ENCODE results near the gene CBFA2T3. TPM values are rescaled to one million over a fixed set of nuclear protein-coding genes. Genes with fewer than 3 reads are reported as not detected.

Gene CBFA2T3
- polyA plus RNA-seq, 3 donors from 2014 or later, result 0.49 to 0.76 TPM; not detected in 1

DNA sequence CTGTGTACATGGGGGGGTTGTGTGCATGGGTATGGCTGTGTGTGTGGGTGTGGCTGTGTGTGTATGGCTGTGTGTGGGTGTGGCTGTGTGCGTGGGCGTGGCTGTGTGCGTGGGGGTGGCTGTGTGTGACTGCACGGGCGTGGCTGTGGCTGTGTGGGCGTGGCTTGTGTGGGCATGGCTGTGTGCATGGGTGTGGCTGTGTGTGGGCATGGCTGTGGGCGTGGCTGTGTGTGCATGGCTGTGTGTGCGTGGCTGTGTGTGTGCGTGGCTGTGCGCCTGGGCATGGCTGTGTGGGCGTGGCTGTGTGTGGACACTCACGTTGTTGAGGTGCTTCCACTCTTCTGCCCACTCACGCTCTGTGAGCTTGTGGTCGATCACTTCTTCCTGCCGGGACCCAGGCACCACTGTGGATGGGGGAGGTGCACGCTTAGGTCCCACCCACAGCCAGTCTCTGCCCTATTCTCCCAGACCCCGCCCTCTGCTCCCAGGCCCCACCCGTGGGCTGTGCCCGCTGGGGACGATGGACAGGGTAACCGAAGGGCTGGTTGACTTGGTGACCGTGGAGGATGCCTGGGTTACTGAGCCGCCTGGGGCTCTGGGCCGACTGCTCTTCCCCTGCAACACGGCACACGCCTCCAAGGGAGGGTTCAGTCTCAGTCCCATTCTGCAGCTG, 94.5 kb downstream of the CBFA2T3 start:
- H3K36me3 Mint-ChIP-seq, result no peaks in the 10 kb centered on the region
- no peak overlapping the region for H3K4me3 Mint-ChIP-seq
- peaks cover 0 to 3% of the 10 kb centered on the region in 2 donors for H3K4me1 Mint-ChIP-seq
- DNase-seq, result no peak
- no peaks in the 10 kb centered on the region for H3K9me3 Mint-ChIP-seq
- H3K27me3 Mint-ChIP-seq (ENCODE audit: low read depth in 3 of 3), result no peaks in the 10 kb centered on the region
- H3K27ac Mint-ChIP-seq, result no peak overlapping the region

DNA sequence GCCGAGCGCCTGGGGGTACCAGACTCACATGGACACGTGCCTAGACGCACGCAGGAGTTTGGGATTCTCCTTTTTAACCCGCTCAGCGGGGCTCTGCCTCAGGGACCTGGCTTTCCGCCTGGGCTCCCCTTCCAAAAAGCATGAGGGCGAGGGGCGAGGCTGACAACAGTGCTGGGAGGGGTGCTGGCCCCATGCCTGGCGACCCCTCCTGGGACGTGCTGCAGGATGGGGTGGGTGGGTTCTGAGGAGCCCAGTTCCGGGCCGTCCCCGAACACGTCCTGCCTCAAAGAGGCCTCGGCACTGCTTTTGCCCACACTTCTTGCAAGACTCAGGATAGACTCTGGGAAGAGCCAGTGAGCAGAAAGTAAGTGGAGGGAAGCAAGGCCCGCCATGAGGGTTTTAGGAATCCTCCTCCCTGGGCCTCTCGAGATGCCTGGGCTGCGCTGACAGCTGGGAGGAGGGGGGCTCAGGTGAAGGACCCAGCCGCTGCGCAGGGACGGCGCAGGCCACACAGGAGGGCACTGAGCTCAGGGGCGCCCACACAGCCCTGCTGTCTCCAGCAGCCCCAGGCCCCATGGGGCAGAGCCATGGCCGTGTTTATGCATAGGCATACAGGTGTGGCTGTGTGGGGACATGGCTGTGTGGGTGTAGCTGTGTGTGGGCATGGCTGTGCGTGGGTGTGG, 95.2 kb downstream of the CBFA2T3 start:
- Mint-ChIP-seq H3K27ac (no peak overlapping the region), H3K4me1 (peaks cover 0 to 3% of the 10 kb centered on the region in 2 donors), H3K4me3 (no peak overlapping the region), H3K27me3 (ENCODE audit: low read depth in 3 of 3) (no peaks in the 10 kb centered on the region), H3K36me3 (no peaks in the 10 kb centered on the region), H3K9me3 (no peaks in the 10 kb centered on the region)
- no peak for DNase-seq

DNA sequence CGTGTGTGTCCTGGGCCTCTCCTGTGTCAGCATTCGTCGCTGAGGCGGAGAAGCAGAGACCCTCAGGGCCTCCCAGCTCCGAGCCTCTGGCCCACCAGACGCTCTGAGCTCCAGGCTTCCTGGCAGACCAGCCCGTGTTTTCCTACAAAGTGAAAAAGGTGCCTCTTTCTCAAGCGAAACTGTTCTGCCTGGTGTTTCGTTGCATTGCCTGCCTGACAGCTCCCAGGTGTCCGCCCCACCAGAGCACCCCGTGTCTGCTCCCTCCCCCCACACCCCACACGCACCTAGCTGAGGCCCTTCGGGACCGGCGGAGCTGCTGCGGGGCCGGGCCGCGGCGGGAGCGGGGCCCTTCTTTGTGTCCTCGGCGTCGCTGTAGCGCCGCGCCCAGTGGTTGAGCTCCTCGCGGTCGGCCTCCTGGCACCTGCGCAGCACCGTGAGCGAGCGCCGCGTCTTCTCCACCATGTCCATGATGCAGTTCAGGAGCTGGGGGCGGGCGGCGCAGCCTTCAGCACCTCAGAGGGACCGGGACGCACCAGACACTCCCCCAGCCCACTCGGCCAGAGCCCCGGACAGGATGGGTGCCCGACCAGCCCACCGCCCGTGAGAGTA, 95.9 kb downstream of the CBFA2T3 start:
- no peak overlapping the region for H3K4me3 Mint-ChIP-seq
- peaks cover 0 to 1% (median 0%) of the 10 kb centered on the region in 3 donors for H3K27me3 Mint-ChIP-seq (ENCODE audit: low read depth in 3 of 3)
- H3K4me1 Mint-ChIP-seq, result peaks cover 0 to 3% of the 10 kb centered on the region in 2 donors
- no peak for DNase-seq
- H3K9me3 Mint-ChIP-seq, result no peaks in the 10 kb centered on the region
- H3K27ac Mint-ChIP-seq, result no peak overlapping the region
- H3K36me3 Mint-ChIP-seq, result no peaks in the 10 kb centered on the region

DNA sequence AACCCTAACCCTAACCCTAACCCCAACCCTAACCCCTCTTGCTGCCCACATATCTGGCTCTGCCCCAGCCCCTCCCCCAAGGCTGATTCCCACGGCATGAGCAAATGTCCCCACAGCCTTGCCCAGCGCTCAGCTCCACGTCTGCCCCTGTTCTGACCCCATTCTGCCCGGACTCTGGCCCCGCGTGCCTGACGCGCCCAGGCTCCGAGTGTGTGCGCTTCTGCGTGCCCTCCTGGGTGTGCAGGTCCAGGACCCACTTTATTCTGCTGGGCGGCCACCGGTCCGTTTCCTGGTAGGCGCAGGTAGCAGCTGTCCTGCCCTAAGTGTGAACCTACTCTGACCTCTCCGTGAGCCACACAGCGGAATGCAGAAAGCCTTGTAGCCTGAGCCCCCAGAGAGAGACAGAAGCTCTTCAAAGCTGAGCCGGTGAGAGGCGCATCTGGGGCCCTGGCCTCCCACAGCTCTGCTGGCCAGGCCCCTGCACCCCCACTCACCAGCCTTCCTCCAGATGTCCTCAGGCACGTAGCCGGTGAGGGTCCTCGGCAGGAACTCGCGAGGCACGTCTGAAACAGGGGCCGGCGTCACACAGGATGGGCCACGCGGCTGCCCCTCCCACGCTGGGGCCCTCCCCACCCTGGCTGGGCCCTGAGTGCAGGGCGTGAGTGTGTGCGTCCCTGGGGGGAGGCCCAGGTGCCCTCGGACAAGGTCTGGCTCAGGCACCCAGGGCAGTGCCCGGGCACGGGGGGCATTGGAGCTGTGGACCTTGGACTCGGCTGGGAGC, 96.6 kb downstream of the CBFA2T3 start:
- Mint-ChIP-seq H3K27me3 (ENCODE audit: low read depth in 3 of 3) (peaks cover 0 to 1% (median 0%) of the 10 kb centered on the region in 3 donors), H3K36me3 (no peaks in the 10 kb centered on the region), H3K27ac (no peak overlapping the region), H3K4me1 (peaks cover 0 to 3% of the 10 kb centered on the region in 2 donors), H3K4me3 (no peak overlapping the region), H3K9me3 (no peaks in the 10 kb centered on the region)
- DNase-seq, result no peak

DNA sequence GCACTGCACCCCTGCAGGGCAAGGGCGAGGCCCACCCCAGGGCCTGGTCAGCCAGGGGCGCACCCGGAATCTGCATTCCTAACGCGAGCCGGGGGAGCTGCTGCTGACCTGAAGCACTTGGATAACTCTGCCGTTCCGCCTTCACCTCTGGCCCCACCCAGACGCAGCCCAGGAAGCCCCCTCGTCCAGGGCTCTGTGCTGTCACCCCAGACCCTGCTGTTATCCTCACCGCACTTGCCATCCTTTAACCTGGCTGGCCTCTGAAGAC, 97.3 kb downstream of the CBFA2T3 start:
- no peak overlapping the region for H3K4me3 Mint-ChIP-seq
- no peak for DNase-seq
- peaks cover 0 to 3% of the 10 kb centered on the region in 2 donors for H3K4me1 Mint-ChIP-seq
- no peaks in the 10 kb centered on the region for H3K9me3 Mint-ChIP-seq
- H3K27ac Mint-ChIP-seq, result no peak overlapping the region
- peaks cover 0 to 1% (median 0%) of the 10 kb centered on the region in 3 donors for H3K27me3 Mint-ChIP-seq (ENCODE audit: low read depth in 3 of 3)
- no peaks in the 10 kb centered on the region for H3K36me3 Mint-ChIP-seq

DNA sequence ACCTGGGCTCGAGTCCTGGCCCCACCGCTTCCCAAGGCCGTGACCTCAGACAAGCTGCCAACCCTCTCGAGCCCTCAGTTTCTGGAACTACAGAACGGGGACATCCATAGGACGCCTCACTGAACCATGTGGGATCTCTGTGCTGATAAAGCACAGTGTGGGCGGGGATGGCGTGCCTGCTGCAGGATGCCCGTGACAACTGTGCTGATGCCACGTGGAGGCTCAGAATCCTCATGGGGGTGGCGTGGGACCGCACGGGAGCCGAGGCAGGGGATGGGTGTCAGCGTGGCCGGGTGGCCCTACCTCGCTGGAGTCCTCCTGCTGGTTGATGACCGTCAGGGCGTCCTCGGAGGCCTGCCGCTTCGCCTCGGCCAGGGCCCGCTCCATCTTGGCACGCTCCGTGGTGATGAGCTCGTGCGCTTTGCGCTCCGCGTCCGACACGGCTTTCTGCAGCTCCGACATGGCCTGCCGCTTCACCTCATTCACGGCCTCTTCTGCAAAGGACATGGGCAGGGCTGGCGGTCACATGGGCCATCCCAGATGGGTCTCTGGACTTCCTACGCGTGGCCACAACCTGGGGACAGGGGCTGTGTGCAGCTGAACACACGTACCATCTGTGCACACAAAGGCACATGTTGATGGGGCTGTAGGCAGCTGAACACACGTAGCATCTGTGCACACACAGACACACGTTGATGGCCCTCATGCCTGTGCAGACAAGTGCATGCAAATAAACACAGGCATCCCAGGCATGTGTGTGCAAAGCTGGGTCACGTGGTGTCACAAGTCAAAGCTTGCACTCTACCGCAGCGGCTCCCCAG, 97.8 kb downstream of the CBFA2T3 start:
- Mint-ChIP-seq H3K4me3 (no peak overlapping the region), H3K27ac (no peak overlapping the region), H3K4me1 (peaks cover 0 to 3% of the 10 kb centered on the region in 2 donors), H3K36me3 (no peaks in the 10 kb centered on the region), H3K9me3 (no peaks in the 10 kb centered on the region), H3K27me3 (ENCODE audit: low read depth in 3 of 3) (peaks cover 0 to 1% (median 0%) of the 10 kb centered on the region in 3 donors)
- no peak for DNase-seq

DNA sequence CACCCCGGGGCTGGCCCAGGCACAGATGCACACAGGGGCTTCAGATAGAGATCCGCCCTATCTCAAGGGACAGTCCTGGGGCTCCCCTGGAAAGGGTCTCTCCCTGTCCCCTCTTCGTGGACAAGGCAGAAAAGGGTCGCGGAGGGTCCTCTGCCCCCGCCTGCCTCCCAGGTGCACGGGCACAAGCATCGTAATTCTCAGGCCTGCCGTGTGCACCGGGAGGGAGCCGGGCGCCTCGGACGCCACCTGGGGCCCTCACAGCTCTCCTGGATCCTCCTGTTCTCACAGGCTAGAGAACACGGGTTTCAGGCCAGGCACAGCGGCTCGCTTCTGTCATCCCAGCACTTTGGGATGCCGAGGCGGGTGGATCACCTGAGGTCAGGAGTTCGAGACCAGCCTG, 98.7 kb downstream of the CBFA2T3 start:
- no peak for DNase-seq
- H3K27me3 Mint-ChIP-seq (ENCODE audit: low read depth in 3 of 3), result peaks cover 0 to 1% (median 0%) of the 10 kb centered on the region in 3 donors
- peaks cover 0 to 3% of the 10 kb centered on the region in 2 donors for H3K4me1 Mint-ChIP-seq
- no peaks in the 10 kb centered on the region for H3K9me3 Mint-ChIP-seq
- H3K27ac Mint-ChIP-seq, result no peak overlapping the region
- no peaks in the 10 kb centered on the region for H3K36me3 Mint-ChIP-seq
- no peak overlapping the region for H3K4me3 Mint-ChIP-seq

DNA sequence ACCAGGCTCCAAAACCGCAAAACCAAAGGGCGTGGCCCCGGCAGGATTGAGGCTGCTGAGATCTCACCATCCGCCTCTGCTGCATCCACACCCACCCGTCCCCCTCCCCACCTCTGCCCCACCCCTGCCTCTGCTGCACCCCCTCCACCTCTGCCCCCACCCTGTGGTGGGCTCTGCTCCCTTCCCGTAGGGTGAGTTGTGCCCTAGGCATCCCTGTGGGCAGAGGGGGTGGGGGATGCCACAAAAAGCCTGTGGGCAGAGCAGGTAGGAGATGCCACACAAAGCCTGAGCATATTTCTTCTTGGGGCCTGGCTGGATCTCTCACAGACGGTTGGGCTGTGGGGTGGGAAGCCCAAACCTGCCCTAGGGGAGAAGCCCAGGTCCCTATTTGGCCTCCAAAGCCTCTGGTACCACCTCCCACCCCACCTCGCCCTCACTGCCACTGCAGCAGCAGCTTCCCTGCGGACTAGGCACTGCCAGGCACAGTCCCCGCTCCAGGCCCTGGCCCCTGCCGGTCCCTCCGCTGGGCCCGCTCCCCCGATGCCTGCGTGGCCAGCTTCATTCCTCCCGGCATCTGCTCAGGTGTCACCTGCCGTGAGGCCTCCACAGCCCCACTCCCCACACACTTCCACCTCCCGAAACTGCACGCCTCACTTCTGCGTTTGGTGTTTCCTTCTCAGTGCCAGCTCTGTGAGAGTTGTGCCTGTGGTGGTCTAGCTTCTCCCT, 99.3 kb downstream of the CBFA2T3 start:
- DNase-seq, result no peak
- Mint-ChIP-seq H3K4me3 (no peak overlapping the region), H3K36me3 (no peaks in the 10 kb centered on the region), H3K27ac (no peak overlapping the region), H3K9me3 (no peaks in the 10 kb centered on the region), H3K4me1 (peaks cover 0 to 3% of the 10 kb centered on the region in 2 donors), H3K27me3 (ENCODE audit: low read depth in 3 of 3) (peaks cover 0 to 1% (median 0%) of the 10 kb centered on the region in 3 donors)

DNA sequence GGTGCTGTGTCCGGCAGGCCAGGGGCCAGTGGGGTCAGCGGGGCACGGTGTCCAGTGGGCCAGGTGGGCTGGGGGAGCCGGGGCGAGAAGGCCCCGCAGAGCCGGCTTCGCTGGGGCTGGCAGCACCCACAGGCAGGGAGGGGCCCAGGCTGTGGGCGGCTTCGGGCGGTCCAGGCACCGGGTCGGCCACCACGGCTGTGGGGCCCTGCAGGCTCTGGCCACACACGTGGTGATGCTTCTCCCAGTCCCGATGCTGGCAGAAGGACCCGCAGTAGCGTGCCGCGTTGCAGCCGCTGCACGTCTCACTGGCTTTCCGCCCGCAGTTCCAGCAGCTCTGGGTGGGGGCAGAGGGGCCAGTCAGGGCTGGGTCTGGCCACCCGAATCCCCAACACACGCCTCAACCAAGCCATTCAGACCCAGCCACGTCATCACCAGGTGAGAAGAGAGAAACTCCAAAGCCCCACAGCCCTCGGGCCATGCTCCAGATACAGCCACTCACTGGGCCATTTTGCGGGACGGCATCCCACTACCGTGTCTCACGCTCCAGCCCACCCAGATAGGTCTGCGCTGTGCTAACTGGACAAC, 100.0 kb downstream of the CBFA2T3 start:
- DNase-seq, result no peak
- Mint-ChIP-seq H3K4me1 (peaks cover 0 to under 1% of the 10 kb centered on the region in 2 donors), H3K27me3 (ENCODE audit: low read depth in 3 of 3) (peaks cover 0 to 1% (median 0%) of the 10 kb centered on the region in 3 donors), H3K27ac (no peak overlapping the region), H3K36me3 (no peaks in the 10 kb centered on the region), H3K9me3 (no peaks in the 10 kb centered on the region), H3K4me3 (no peak overlapping the region)

DNA sequence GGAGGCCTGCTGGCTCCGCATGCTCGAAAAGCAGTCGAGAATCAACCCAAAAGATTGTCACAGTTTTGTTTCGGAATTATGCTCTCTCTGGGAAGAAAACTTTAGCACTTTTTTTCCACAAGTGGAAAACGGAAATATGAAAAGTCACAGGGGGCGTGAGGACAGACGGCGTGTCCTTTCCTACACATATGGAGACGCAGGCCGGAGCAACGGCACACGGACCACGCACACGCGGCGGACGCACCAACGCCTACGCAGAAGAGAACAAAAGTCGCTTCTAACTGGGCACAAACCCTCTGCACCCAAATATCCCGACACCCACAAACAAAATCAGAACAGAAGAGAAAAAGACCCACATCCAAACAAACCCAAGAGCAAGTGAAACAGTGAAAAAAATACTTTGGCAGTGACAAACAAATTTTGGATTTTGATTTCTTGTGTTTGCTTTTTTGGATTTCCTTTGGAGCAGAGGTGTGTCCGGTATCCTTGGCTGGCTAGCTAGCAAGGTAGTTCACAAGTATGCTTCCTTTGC, 101.2 kb downstream of the CBFA2T3 start:
- Mint-ChIP-seq H3K36me3 (no peaks in the 10 kb centered on the region), H3K27me3 (ENCODE audit: low read depth in 3 of 3) (peaks cover 0 to 3% (median 1%) of the 10 kb centered on the region in 3 donors), H3K9me3 (no peaks in the 10 kb centered on the region), H3K4me3 (no peak overlapping the region), H3K4me1 (peaks cover 0 to 1% of the 10 kb centered on the region in 2 donors), H3K27ac (peak overlapping the region in 1 of 6 donors; percentile 75)
- no peak for DNase-seq

DNA sequence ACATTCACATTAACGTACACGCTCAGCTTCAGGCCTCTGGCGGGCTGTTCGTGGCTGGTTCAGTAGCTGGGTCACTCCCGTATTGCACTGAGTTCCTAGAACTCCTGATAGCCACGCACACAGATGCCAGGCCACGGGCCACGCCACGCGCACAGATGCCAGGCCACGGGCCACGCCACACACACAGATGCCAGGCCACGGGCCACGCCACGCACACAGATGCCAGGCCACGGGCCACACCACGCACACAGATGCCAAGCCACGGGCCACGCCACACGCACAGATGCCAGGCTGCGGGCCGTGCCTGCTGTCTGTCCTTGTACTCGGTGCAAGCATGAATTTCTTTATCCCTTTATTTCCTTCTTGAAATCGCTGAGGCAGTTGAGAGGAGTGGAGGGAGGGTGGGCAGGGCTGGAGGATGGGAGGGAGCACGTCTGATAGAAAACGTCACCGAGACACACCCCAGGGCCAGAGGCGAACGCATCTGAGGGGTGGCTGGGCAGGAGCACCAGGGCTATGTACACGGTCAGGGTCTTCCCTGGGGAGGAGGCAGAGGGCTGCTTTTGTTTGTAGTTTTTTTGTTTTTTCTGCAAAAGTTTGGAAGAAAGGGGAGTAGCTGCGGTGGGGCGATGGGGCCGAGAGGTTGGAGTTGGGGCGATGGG, 101.9 kb downstream of the CBFA2T3 start:
- no peaks in the 10 kb centered on the region for H3K36me3 Mint-ChIP-seq
- H3K27ac Mint-ChIP-seq, result no peak overlapping the region
- peaks cover 0 to 6% (median 3%) of the 10 kb centered on the region in 3 donors for H3K27me3 Mint-ChIP-seq (ENCODE audit: low read depth in 3 of 3)
- peaks cover 0 to 1% of the 10 kb centered on the region in 2 donors for H3K4me1 Mint-ChIP-seq
- no peaks in the 10 kb centered on the region for H3K9me3 Mint-ChIP-seq
- no peak for DNase-seq
- no peak overlapping the region for H3K4me3 Mint-ChIP-seq

All from immature natural killer cell (primary cell).